ENCODE results near the gene CXADR.

The CXADR gene

GRCh38 chr21:17622018-17622417, 109.2 kb downstream of the CXADR start:
- TF ChIP-seq REST (IDR thresholded peaks at IDR 0.05; ENCODE audit: insufficient read depth in 1 of 2, low read depth in 2 of 2, low read length in 2 of 2), result no peak
- no peak for TF ChIP-seq FOXP2 (optimal IDR thresholded peaks at IDR 0.05; ENCODE audit: borderline replicate concordance, extremely low read depth, extremely low read length, insufficient read depth)
- TF ChIP-seq TAF1 (IDR thresholded peaks at IDR 0.05; ENCODE audit: borderline replicate concordance, insufficient read depth, low read length), result no peak
- TF ChIP-seq SIN3A (IDR thresholded peaks at IDR 0.05; ENCODE audit: borderline replicate concordance, insufficient read depth, low read length), result no peak
- TF ChIP-seq POLR2AphosphoS5 (IDR thresholded peaks at IDR 0.05; ENCODE audit: low read depth, low read length), result no peak

- TF ChIP-seq REST (IDR thresholded peaks at IDR 0.05; ENCODE audit: insufficient read depth in 1 of 2, low read depth in 2 of 2, low read length in 2 of 2), result no peak
- no peak for TF ChIP-seq POLR2AphosphoS5 (IDR thresholded peaks at IDR 0.05; ENCODE audit: low read depth, low read length)
- TF ChIP-seq TAF1 (IDR thresholded peaks at IDR 0.05; ENCODE audit: borderline replicate concordance, insufficient read depth, low read length), result no peak
- TF ChIP-seq SIN3A (IDR thresholded peaks at IDR 0.05; ENCODE audit: borderline replicate concordance, insufficient read depth, low read length), result no peak
- no peak for TF ChIP-seq FOXP2 (optimal IDR thresholded peaks at IDR 0.05; ENCODE audit: borderline replicate concordance, extremely low read depth, extremely low read length, insufficient read depth)
These were observed 118.4 kb downstream of the CXADR start for GRCh38 chr21:17631195-17631594.

- TF ChIP-seq REST (IDR thresholded peaks at IDR 0.05; ENCODE audit: insufficient read depth in 1 of 2, low read depth in 2 of 2, low read length in 2 of 2) (no peak), FOXP2 (optimal IDR thresholded peaks at IDR 0.05; ENCODE audit: borderline replicate concordance, extremely low read depth, extremely low read length, insufficient read depth) (no peak), TAF1 (IDR thresholded peaks at IDR 0.05; ENCODE audit: borderline replicate concordance, insufficient read depth, low read length) (no peak)
These were observed 123.9 kb downstream of the CXADR start for GRCh38 chr21:17636711-17637110.

DNA sequence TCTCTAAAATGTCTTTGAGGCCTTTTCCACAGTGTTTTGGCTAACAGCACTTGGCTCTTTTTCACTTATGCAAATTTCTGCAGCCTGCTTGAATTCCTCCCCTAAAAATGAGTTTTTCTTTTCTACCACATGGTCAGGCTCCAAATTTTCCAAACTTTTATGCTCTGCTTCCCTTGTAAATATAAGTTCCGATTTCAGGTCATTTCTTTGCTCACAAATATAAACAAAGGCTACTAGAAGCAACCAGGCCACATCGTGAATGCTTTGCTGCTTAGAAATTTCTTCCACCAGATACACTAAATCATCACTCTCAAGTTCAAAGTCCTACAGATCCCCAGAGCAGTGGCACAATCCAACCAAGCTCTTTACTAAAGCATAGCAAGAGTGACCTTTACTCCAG, 128.0 kb downstream of the CXADR start:
- TF ChIP-seq REST (IDR thresholded peaks at IDR 0.05; ENCODE audit: insufficient read depth in 1 of 2, low read depth in 2 of 2, low read length in 2 of 2) (no peak), TAF1 (IDR thresholded peaks at IDR 0.05; ENCODE audit: borderline replicate concordance, insufficient read depth, low read length) (no peak), FOXP2 (optimal IDR thresholded peaks at IDR 0.05; ENCODE audit: borderline replicate concordance, extremely low read depth, extremely low read length, insufficient read depth) (no peak), SIN3A (IDR thresholded peaks at IDR 0.05; ENCODE audit: borderline replicate concordance, insufficient read depth, low read length) (no peak), POLR2AphosphoS5 (IDR thresholded peaks at IDR 0.05; ENCODE audit: low read depth, low read length) (no peak)
